NCI-H2227 treated with DMSO at 0.1 percent for 48 hours (cell line): Measurements from ENCODE around the gene BRMS1L.
"Not testable (repeated sequence)": the region's sequence is repeated elsewhere in the genome, so short reads cannot be mapped to it uniquely, and the experiment has no call there.

Experiments used
- DNase-seq: peaks from one replicate; lab custom pipeline; 2025; lab: John Stamatoyannopoulos, UW

BRMS1L gene

GRCh38 chr14:35826218-35826951 lies at the start of gene BRMS1L:
TSS of gene BRMS1L (plus strand) at chr14:35826338. CDS start at chr14:35826517, 179 bp downstream.
- peak; percentile 97 for DNase-seq

- DNase-seq = no peak
Observed at GRCh38 chr14:35776823-35777222, 49.3 kb upstream of the BRMS1L start.

DNA sequence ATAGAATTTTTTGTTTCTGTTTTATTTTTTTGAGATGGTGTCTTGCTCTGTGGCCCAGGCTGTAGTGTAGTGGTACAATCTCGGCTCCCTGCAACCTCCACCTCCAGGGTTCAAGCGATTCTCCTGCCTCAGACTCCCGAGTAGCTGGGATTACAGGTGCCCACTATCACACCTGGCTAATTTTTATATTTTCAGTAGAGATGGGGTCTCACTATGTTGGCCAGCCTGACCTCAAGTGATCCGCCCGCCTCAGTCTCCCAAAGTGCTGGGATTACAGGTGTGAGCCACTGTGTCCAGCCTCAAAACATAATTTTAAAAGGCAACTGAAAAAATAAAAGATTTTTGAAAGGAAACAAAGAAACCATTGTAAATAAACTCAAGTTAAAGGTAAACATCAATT lies 48.6 kb upstream of the BRMS1L start:
- DNase-seq = not testable (repeated sequence)

DNA sequence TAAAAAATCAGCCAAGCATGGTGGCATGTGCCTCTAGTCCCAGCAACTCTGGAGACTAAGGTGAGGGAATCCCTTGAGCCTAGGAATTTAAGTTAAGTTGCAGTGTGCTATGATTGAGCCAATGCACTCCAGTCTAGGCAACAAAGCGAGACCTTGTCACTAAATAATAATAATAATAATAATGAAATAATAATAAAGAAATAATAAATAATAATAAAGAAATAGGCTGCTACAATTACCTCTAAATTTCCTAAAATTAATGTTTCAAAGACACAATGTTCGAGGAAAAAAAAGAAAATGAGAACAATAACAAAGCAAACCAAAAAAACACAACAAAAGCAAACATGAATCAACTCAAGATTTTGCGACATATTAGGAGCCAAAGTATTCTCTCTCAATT lies 46.8 kb upstream of the BRMS1L start:
- DNase-seq = no peak

DNA sequence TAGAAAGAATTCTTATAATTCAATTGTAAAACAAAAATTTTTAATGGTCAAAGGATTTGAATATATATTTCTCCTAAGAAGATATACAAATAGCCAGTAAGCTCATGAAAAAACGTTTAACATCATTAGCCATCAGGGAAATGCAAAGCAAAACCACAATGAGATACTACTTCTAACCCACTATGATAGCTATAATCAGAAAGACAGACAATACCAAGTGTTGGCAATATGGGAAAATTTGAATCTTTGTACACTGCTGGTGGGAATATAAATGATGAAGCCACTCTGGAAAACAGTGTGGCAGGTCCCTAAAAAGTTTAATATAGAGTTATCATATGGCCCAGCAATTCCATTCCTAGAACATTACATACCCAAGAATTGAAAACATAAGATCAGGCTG lies 42.4 kb upstream of the BRMS1L start:
- no peak for DNase-seq

DNA sequence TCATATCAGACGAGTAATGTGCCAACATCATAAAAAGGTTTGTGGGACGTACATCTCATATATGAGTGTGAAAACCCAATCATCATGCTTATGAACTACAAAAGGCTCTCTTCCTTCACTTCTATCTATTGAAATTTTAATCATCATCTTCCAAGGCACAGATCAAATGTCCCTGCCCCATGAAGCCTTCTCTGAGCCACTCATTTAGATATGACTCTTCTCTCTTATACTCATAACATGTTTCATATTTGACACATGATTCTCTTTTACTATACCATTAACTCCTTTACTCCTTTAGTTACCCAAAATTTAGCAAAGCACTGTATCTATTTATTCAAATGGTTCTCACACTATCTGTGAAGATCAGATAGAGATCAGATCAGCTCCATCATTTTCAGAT lies 39.3 kb upstream of the BRMS1L start:
- no peak for DNase-seq

GRCh38 chr14:35789651-35790050 lies 36.5 kb upstream of the BRMS1L start:
- DNase-seq = no peak

DNA sequence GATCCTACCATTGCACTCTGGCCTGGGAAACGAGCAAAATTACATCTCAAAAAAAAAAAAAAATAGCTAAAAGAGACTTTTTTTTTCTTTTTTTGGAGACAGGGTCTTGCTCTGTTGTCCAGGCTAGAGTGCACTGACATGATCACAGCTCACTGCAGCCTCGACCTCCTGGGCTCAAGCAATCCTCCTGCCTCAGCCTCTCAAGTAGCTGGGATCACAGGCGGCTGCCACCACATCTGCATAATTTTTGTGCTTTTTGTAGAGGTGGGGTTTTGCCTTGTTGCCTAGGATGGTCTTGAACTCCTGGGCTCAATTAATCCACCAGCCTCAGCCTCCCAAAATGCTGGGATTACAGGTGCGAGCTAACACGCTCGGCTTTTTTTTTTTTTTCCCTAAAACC lies 28.3 kb upstream of the BRMS1L start:
- no peak for DNase-seq

DNA sequence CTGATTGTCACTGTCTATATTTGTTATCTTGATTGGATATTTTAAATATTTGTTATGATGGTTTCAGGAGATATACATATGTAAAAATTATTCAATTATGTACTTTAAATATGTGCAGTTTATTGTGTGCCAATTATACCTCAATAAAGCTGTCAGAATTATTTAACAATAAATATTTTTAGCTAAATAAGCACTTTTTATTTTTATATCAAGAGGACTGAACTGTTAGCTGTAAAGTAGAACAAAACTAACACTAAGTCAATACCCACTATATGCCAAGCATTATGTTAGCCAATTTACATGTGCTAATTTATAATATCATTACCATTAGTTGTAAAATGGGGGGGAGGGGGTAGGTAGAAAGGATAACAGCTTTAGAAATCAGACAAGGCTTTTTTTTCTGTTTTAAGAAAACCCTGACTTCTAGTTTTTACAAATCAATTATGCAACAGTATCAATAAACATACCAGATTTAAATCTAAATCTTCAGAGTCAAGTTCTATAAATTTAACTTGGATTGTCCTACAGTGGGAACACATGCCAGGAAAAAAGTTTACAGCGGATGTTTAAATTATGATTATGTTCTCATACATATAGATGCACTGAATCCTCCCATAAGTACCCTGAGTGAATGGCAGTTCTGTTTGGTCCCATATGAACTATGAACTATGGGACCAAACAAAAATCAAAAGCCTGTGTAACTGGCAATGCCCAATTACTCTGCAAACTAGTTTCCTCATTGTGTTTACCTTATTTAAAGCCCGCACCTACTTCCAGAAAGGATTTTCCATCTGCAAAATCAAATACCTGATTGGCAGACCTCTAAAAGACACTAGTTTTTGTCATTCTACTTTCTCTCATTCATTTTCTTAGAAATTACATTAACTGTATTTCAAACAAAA lies 19.9 kb upstream of the BRMS1L start:
- no peak for DNase-seq

GRCh38 chr14:35807131-35807961 lies 18.8 kb upstream of the BRMS1L start:
- DNase-seq = no peak

GRCh38 chr14:35808076-35808637 lies 18.0 kb upstream of the BRMS1L start:
- DNase-seq = no peak

DNA sequence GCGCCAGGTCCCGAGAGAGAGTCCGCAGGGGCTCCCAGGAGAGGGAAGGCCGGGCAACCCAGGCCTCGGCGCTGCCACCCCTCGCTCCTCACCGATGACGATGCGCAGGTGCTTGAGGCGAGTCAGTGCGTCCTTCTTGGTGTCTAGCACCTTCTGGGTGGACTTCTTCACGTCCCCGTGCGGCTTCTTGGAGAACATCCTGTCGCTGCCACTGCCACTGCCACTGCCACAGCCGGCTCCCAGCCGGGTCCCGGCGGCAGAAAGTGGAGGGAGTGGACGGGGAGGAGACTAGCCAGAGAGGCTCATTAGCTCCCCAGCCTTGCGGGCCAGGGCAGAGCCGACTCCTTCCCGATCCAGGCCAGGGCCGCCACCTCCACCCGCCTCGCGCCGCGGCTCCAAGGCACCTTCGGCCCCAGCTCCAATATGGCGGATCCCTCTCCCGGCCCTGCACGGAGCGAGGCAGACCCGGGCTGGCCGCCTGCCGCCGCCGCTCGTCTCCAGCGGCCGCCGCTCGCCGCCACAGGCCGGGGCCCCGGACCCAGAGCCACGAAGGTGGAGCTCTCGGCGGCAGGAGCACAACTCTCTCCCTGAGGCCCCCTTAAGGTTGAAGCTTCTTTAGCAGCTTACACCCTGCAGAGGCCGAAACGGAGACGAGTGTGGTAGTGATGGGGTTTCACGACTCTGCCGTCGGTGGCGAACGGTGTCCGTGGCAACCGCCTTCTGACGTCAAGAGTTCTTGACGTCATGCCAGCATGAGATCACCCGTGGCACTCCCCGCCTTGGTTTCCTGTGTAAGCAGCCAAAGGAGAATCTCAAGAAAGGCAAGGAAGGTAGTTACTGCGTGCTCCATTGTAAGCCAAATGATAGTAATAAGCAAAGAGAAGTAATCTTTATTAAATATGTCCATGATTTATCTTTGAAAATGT lies 17.2 kb upstream of the BRMS1L start, which contains the start of gene RALGAPA1:
Gene RALGAPA1, minus strand, starts transcription at position 658 of the 926 bp plus-strand sequence. Its CDS starts 460 bp downstream, at position 198.
- peak; percentile 92 for DNase-seq

DNA sequence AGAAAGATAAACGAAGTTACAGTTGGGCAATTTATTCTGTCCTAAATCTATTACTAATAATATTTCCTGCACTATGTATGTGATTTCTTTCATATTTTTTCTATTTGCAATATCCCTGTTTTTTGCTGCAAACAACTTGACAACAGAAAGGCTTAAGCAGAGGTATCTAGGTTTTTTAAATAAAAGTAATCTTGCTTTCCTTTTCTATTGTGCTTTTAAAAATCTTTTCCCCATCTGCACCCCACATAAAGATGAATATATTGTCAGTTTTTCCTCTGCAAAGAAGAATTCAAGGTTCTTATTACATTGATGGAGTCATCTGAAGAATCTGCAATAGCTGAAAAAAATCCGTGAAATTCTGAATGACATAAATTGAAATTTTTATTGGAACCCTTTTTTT lies 16.5 kb upstream of the BRMS1L start:
- DNase-seq = no peak

GRCh38 chr14:35810963-35811362 lies 15.2 kb upstream of the BRMS1L start:
- no peak for DNase-seq

GRCh38 chr14:35814371-35815005 lies 11.7 kb upstream of the BRMS1L start:
- peak; percentile 25 for DNase-seq

- peak; percentile 24 for DNase-seq
Observed at GRCh38 chr14:35818346-35819115, 7.6 kb upstream of the BRMS1L start.

DNA sequence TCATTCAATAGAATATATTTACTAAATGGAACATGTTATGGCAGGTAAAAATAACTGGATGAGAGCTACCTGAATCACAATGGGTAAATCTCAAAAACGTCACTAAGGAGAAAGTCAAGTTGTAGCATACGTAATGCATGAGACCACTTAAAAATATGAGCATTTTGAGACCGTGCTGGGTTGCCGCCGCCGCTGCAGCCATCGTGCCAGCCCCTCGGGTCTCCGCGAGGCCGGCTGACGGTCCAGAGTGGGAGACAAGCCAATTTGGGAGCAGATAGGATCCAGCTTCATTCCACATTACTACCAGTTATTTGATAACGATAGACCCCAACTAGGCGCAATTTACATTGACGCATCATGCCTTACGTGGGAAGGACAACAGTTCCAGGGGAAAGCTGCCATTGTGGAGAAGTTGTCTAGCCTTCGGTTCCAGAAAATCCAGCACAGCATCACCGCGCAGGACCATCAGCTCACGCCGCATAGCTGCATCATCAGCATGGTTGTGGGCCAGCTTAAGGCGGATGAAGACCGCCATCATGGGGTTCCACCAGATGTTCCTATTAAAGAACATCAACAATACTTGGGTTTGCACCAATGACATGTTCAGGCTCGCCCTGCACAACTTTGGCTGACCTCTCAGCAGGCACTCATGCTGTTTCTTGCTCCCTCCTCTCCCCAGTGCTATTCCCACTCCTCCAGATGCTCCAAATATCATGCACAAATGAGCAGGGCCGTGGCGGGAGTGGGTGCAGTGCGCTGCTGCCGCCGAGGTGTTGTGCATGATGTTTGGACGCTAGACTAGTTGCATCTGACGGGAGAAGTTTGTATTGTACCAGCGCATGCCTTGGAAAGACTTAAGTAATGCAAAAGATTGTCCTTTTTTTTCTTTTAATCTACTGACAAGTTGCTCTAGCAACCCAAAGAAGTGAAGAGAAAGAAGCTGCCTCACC lies 6.3 kb upstream of the BRMS1L start:
- no peak for DNase-seq
